PC-9 (cell line): ENCODE results near the gene PRKAG1. TPM values are rescaled to one million over a fixed set of nuclear protein-coding genes. Genes with fewer than 3 reads are reported as not detected.

Source experiments
- BruUV-seq: library from RNA; stranded (reverse); fragments of 400-500 nt; replicated peaks from 2 replicates; lab custom pipeline; 2021; lab: Mats Ljungman, UMichigan
- CTCF ChIA-PET: fragments of 300-600 bp; sonication (Branson Sonifier 250); formaldehyde crosslinking; loops from one replicate; lab custom pipeline; 2022; ENCODE audit warnings: antibody characterized with exemption; lab: Charles Lee
- POLR2A ChIA-PET: fragments of 300-600 bp; sonication (Branson Sonifier 250); formaldehyde crosslinking; loops from one replicate; lab custom pipeline; 2022; ENCODE audit warnings: antibody characterized with exemption; ENCODE audit not compliant: unreplicated experiment; lab: Charles Lee
- DNase-seq, 2 experiments: peaks; one replicate each; pipeline versions ENCODE4 v3.0.0 to v3.0.0-alpha.2; 2015 to 2022; ENCODE audit warnings: mixed read lengths in 1 of 2
- H2AFZ ChIP-seq: fragments of 200-600 bp; sonication (generic); 2 replicates; pipeline ENCODE4 v1.8.1; 2017; ENCODE audit warnings: antibody characterized with exemption
- H3F3A ChIP-seq: fragments of 200-600 bp; sonication (generic); 2 replicates; pipeline ENCODE4 v1.8.1; 2017; ENCODE audit warnings: antibody characterized with exemption, mild to moderate bottlenecking, low read depth; ENCODE audit not compliant: insufficient read depth
- H3K27ac ChIP-seq: fragments of 200-600 bp; sonication (generic); 2 replicates; pipeline ENCODE4 v1.6.1; 2016; ENCODE audit warnings: mixed run types
- H3K27me3 ChIP-seq: fragments of 200-600 bp; sonication (generic); 2 replicates; pipeline ENCODE4 v1.6.1; 2016; ENCODE audit warnings: low read depth, mixed run types; ENCODE audit not compliant: insufficient read depth
- H3K36me3 ChIP-seq: fragments of 200-600 bp; sonication (generic); 2 replicates; pipeline ENCODE4 v1.6.1; 2016; ENCODE audit warnings: low read depth, mixed run types
- H3K4me1 ChIP-seq: fragments of 200-600 bp; sonication (generic); replicated peaks from 2 replicates; pipeline ENCODE4 v1.6.1; 2016; ENCODE audit warnings: mixed run types; ENCODE audit not compliant: insufficient read depth
- H3K4me2 ChIP-seq: fragments of 200-600 bp; sonication (generic); 2 replicates; pipeline ENCODE4 v1.6.1; 2017; ENCODE audit warnings: mixed run types
- H3K4me3 ChIP-seq: fragments of 200-600 bp; sonication (generic); 2 replicates; pipeline ENCODE4 v1.6.1; 2016; ENCODE audit warnings: mixed run types
- H3K79me2 ChIP-seq: fragments of 200-600 bp; sonication (generic); 2 replicates; pipeline ENCODE4 v1.6.1; 2017; ENCODE audit warnings: low read depth, mixed run types
- H3K9me2 ChIP-seq: fragments of 200-600 bp; sonication (generic); 2 replicates; pipeline ENCODE4 v1.8.1; 2017; ENCODE audit warnings: mild to moderate bottlenecking; ENCODE audit not compliant: insufficient read depth
- H3K9me3 ChIP-seq: fragments of 200-600 bp; sonication (generic); 2 replicates; pipeline ENCODE4 v1.8.1; 2016; ENCODE audit warnings: low read depth; ENCODE audit not compliant: insufficient read depth
- H4K20me1 ChIP-seq: fragments of 200-600 bp; sonication (generic); 2 replicates; pipeline ENCODE4 v1.8.1; 2017; ENCODE audit not compliant: insufficient read depth
- CTCF ChIP-seq: fragments of 200-600 bp; sonication (generic); conservative IDR thresholded peaks from 2 replicates; pipeline ENCODE4 v1.6.1; 2017; ENCODE audit warnings: mixed run types, antibody characterized with exemption, mild to moderate bottlenecking, moderate library complexity
- EZH2 ChIP-seq: fragments of 200-600 bp; sonication (generic); IDR thresholded peaks from 2 replicates; pipeline ENCODE4 v1.8.0; 2017; ENCODE audit warnings: antibody characterized with exemption, low read depth
- intact Hi-C: fragments of 100-400 bp; cut with micrococcal nuclease; formaldehyde crosslinking; loops from one replicate; pipeline ENCODE4 v1.10.0; 2022; ENCODE audit not compliant: unreplicated experiment
- total RNA-seq: library from RNA; stranded (reverse); gene quantifications from 2 replicates; pipeline ENCODE4 v1.2.3, GENCODE V29; 2021

Gene PRKAG1
- total RNA-seq, 1 experiment from 2014 or later: 53.6 TPM

- DNase-seq: no peak
- ChIA-PET CTCF (no interaction called here), POLR2A (no interaction called here)
- intact Hi-C loops: no loop called here
- Histone ChIP-seq H3K27ac (no peak overlapping the region), H3K9me2 (no peaks in the 10 kb centered on the region), H3K9me3 (no peaks in the 10 kb centered on the region), H3K4me3 (no peak overlapping the region), H3K36me3 (0 out of 2 replicates have a peak, but pooled peaks cover 9% of the 10 kb centered on the region), H3K4me2 (no peak overlapping the region), H3F3A (peaks cover 2% of the 10 kb centered on the region; the same call in 1 of the 2 replicates), H4K20me1 (peaks cover 5% of the 10 kb centered on the region; the same call in 1 of the 2 replicates), H3K27me3 (no peaks in the 10 kb centered on the region), H2AFZ (no peak overlapping the region), H3K4me1 (no peaks in the 10 kb centered on the region), H3K79me2 (no peaks in the 10 kb centered on the region)
- TF ChIP-seq EZH2 (no peak), CTCF (no peak)
- no TSS peak for BruUV-seq
These were observed 10.2 kb upstream of the PRKAG1 start for GRCh38 chr12:49028666-49029275.

GRCh38 chr12:49027846-49028555 lies 9.4 kb upstream of the PRKAG1 start:
- H3K9me3 ChIP-seq: no peaks in the 10 kb centered on the region
- 0 out of 2 replicates have a peak, but pooled peaks cover 9% of the 10 kb centered on the region for H3K36me3 ChIP-seq
- TF ChIP-seq CTCF (no peak), EZH2 (no peak)
- ChIA-PET CTCF (interaction anchor here (0.9 kb wide), 1 partner anchor 22 kb away, joined by 3 read pairs; no protein-coding TSS in a partner anchor), POLR2A (no interaction called here)
- H3K27me3 ChIP-seq: no peaks in the 10 kb centered on the region
- no peaks in the 10 kb centered on the region for H3K4me1 ChIP-seq
- H4K20me1 ChIP-seq: peaks cover 5% of the 10 kb centered on the region; the same call in 1 of the 2 replicates
- no peaks in the 10 kb centered on the region for H3K9me2 ChIP-seq
- no peak overlapping the region for H3K4me2 ChIP-seq
- no peak for DNase-seq
- intact Hi-C loops: no loop called here
- H3K4me3 ChIP-seq: no peak overlapping the region
- no TSS peak for BruUV-seq
- H2AFZ ChIP-seq: no peak overlapping the region
- peaks cover 9% of the 10 kb centered on the region; the same call in 1 of the 2 replicates for H3F3A ChIP-seq
- H3K27ac ChIP-seq: no peak overlapping the region
- H3K79me2 ChIP-seq: no peaks in the 10 kb centered on the region

DNA sequence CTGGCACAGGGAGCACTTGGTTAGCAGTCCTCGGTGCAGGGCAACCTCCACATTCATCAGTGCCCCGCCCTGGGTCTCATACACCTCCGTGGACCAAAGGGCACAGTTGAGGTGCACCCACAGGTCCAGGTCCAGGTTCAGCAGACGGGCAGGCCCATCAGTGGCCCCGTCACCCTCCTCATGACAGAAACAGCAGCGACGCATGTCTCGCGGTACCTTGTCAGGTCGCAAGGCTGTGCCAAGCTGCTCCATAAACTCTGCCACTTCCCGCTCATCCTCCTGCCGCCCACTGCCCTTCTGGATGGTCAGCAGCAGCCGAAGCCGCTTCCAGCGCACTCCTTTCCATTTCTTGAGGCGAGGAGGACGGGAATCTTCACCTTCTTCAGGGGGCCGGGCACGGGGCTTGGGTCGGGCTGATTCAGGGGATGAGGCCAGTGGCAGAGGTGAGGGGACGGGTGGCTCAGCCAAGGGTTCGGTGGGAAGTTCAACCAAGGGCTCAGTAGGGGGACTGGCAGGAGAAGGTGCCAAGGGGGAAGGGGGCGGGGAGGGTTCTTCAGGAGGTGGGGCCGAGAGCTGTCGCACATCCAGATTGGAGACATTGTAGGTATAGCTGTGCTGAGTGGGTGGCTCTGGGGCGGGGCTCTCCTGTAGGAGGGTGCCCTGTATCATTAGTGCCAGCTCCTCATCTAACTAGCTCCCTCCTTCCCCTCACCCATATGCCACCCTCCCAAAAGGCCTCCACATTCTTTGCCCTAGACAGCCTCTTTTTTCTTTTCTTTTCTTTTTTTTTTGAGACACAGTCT lies 8.3 kb upstream of the PRKAG1 start:
- no peak overlapping the region for H3K27ac ChIP-seq
- H3K9me3 ChIP-seq: no peaks in the 10 kb centered on the region
- intact Hi-C loops: no loop called here
- no peaks in the 10 kb centered on the region for H3K79me2 ChIP-seq
- ChIA-PET POLR2A (no interaction called here), CTCF (interaction anchor here (0.9 kb wide), 1 partner anchor 23 kb away, joined by 3 read pairs; no protein-coding TSS in a partner anchor)
- TF ChIP-seq CTCF (no peak), EZH2 (no peak)
- no peak for DNase-seq
- H2AFZ ChIP-seq: no peak overlapping the region
- 0 out of 2 replicates have a peak, but pooled peaks cover 9% of the 10 kb centered on the region for H3K36me3 ChIP-seq
- H3K27me3 ChIP-seq: no peaks in the 10 kb centered on the region
- H3K4me3 ChIP-seq: no peak overlapping the region
- H3K9me2 ChIP-seq: no peaks in the 10 kb centered on the region
- no TSS peak for BruUV-seq
- H4K20me1 ChIP-seq: no peaks in the 10 kb centered on the region; the same call in 1 of the 2 replicates
- H3K4me2 ChIP-seq: no peak overlapping the region
- peaks cover 11% of the 10 kb centered on the region; the same call in 1 of the 2 replicates for H3F3A ChIP-seq
- H3K4me1 ChIP-seq: no peaks in the 10 kb centered on the region
